Measurements from ENCODE around the gene SERF2.
"Not testable (repeated sequence)": the region's sequence is repeated elsewhere in the genome, so short reads cannot be mapped to it uniquely, and the experiment has no call there.

The SERF2 gene

GRCh38 chr15:43791993-43792760 is at the start of gene SERF2:
Gene SERF2, plus strand, starts transcription at chr15:43792320. Its CDS starts 57 bp downstream, at chr15:43792377.
- DNase-seq = peak; percentile 99

DNA sequence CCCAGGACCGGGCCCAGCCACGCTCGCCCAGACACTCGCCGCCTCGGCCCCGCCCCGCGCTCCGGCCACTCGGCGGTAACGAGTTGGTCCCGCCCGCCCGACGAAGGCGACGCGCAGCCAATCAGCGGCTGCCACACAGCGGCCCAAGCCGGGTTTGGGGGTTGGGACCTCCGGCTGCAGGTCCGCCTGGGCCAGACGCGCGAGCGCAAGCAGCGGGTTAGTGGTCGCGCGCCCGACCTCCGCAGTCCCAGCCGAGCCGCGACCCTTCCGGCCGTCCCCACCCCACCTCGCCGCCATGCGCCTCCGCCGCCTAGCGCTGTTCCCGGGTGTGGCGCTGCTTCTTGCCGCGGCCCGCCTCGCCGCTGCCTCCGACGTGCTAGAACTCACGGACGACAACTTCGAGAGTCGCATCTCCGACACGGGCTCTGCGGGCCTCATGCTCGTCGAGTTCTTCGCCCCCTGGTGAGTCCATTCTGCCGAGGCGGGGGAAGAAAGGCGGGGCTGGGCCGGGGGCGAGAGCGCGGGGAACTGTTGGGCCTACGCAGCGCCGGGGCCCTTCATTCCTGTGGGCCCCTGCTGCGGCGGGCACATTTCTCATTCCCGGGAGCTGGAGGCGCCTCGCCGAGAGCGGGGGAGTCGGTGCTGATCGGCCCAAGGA is 45.7 kb upstream of the SERF2 start, which contains the start of gene PDIA3:
TSS of gene PDIA3 (plus strand) at position 194 of the 658 bp plus-strand sequence. CDS start at position 296, 102 bp downstream.
- peak; percentile 69 for DNase-seq

DNA sequence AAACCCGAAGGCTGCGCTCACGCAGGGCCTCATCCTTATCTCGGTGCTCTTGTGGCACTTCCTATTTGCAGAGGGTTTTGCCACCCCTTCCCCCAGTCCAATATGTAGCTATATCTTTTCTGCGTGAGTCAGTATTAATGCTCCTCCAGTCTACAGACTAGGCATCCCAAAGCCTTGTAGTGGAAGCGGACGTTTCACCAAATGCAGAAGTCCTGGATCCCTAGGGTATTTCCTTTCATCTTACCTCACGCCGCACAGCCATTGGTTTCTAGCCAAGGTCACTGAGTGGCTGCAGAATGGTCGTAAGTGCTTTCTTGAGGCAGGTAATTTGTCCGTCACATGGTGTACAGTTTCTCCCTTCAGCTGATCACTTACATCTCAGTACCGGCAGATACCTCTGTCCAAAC is 45.2 kb upstream of the SERF2 start:
- DNase-seq = not testable (repeated sequence)

DNA sequence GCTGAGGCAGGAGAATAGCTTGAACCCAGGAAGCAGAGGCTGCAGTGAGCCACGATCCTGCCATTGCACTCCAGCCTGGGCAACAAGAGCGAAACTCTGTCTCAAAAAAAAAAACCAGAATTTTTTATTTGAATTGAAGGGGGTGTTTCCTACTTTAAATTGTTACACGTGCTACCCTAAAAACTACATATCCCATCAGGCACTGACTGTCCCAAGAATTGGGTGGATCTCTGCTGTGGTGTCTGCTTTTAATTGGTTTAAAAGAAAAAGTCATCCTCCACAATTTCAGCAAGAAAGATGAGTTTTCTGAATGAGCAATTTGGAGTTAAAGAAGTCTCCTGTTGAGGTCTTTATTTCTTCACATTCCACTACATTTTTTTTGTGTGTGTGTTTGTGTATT is 43.7 kb upstream of the SERF2 start:
- no peak for DNase-seq

GRCh38 chr15:43749690-43750345 is 42.3 kb upstream of the SERF2 start:
- no peak for DNase-seq

DNA sequence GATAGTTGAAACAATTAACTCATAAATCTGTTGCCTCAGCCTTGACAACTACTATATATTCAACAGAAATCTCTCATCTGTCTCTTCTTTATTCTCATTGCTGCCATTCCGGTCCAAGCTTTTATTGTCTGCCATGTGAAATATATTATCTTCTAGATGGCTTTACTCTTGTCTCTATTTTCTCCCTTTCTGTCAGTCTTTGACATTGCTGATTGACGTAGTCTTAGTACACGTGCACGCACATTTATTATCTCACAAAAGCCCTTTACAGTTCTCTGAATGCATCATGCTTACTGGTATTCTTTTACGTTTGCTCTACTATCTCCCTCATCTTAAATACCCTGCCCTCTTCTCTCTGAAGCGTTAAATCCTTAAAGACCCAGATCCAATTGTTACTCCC is 40.2 kb upstream of the SERF2 start:
- DNase-seq = no peak

- DNase-seq = no peak
Measured at GRCh38 chr15:43762824-43763223, 29.3 kb upstream of the SERF2 start.

GRCh38 chr15:43763819-43764446 is 28.2 kb upstream of the SERF2 start:
- no peak for DNase-seq

GRCh38 chr15:43769584-43770228 is 22.4 kb upstream of the SERF2 start:
- DNase-seq = no peak

DNA sequence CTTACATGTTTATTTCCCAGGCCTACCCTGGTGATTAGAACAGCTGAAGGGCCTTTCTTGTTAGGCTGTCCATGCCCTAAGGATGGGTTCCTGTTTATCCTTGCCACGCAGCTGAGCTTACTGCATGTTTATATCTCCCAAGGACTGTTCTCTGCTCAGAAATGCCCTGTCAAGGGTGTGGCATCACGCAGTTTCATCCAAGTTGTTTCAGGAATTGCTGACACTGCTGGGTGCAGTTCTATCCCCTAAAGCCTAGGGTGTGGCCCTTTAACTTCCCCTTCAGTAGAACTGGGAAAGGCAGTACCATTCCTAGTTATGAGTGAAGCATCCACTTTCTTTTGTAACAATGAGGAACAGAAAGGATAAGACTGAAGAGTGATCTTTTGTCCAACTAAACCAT is 20.3 kb upstream of the SERF2 start:
- no peak for DNase-seq

DNA sequence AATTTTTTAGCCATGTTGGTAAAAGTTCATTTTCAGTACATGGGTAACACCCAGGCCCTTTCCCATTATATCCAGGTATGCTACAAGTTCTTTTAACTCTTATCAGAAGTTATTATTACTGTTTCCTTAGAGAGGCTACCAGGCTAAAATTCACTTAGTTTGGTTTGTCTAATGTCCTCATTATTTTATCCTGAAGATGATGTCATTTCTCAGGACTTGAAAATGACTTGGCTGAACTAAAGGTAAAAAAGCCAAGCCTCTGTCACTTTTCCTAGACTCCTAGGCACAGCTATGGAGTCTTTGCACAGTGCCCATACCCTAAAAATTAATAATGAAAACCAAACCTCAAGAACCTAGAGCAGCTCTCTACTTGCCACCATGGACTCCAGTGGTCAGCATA is 19.5 kb upstream of the SERF2 start:
- DNase-seq = no peak

DNA sequence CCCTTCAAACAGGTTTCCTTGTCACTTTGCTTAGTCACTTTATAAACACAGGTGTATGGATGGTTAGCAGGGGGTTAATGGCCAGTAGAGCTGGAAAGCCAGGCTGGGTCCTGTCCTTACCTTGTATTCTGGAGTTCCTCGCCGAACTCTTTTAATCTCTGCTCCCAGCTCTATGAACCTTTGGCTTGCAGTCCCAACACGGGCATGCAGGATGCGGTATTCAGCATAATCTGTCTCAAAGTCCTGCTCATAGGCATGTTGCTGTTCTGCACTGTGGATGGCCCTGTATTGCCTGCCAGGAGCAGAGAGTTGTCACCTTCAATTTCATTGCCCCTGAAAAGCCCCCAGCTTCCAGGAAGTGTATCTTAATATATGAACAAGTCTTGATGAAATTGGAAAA is 18.1 kb upstream of the SERF2 start:
- DNase-seq = no peak

DNA sequence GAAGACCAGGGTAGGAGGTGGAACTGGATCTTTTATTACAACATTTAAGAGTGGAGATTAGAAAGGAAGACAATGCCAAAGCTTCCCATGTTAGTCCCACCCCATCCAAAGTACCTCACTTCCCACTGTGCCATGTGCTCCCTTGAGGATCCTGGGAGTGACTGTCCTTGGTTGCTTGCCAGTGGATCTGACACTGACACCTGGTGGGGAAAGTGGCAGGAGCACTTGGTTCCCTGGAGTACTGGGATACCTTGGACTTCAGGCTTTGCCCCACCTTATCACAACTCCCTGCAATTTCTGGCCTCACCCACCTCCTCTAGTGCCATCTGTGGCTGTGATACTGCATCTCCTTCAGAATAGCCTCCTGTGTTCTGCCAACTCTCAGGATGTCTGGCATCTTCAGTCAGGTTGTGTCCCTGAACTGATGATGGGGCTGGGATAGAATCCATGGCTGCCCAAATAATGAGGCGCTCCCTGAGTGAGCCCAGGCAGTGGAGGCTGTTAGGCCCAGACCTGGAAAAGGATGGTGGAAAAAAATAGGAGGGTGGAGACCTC is 16.6 kb upstream of the SERF2 start:
- DNase-seq = no peak

GRCh38 chr15:43776101-43776717 is 15.9 kb upstream of the SERF2 start:
- DNase-seq = no peak

DNA sequence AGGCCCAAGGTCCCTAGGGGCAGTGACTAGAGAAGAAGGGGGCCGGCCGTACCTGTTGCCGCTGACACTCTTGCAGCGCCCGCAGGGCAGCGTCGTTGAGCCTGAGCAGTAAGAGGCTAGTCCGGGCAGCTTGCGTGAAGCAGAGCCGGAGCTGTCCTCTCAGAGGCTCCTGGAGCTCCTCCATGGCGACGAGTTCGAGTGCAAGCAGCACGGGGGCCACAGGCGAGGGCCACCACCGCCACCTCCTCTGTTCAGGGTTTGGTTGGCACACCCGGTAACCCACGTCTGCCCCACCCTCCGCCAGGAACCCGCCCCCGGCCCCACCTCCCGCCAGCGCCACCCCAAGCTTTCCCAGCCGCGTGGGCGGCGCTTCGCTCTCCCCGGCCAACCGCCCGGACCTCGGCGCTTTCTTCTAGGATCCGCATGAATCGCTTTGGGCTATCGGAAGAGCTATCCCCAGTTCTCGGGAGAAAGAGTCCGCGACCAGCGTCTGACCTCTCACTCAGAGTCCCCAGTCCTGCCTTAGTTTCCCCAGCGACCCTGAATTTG is 15.3 kb upstream of the SERF2 start, which contains the start of gene ELL3:
TSS of gene ELL3 (minus strand) at position 249 of the 549 bp plus-strand sequence. CDS start at position 184, 65 bp downstream.
- peak; percentile 83 for DNase-seq

DNA sequence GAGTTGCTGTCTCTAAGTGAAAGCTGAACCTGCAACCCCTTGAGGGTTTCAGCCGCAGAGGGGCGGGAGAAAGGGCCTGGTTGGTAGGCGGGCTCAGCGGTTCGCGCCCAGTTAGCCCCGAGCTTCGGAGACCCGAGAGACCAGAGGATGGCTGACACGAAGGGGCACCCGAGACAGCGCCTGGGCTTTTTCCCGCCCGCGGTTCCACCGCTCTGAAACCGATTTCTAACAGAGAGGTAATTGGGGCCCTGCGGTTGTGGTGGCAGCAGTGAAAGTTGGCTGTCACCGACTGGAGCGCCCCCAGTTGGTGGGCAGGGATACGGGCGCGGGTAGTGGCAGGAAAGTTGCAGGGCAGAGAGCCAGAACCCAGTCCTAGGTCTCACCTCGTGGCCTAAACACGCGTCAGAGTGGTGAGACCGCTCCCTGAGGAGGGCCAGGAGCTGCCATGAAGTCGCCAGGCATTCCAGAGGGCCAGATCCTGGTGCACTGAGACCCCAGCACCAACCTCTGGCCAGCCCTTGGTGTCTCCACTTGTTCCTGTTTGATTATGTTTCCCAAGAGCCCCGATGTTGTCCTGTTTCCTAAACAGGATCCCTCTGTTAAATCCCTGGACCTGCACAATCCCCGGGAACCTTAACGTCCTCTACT is 14.7 kb upstream of the SERF2 start:
- DNase-seq = peak; percentile 83

GRCh38 chr15:43779016-43779415 is 13.1 kb upstream of the SERF2 start:
- no peak for DNase-seq

DNA sequence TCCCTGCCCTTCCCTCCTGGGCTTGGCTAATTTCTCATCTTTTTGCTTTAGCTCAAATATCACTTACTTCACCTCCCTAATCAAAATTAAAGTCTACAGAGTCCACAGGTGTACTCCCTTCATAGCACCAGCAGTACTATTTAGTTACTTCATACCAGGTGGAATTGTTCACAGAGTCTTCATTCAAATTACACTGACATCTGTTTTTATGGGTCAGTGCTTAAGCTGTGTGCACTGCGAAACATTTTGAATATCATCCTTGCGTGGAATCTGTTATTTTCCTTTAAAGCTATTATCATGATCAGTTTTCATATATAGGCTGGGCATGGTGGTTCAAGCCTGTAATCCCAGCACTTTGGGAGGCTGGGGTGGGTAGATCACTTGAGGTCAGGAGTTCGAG is 2.7 kb upstream of the SERF2 start:
- no peak for DNase-seq

GRCh38 chr15:43792761-43793476 is 799 bp downstream of the SERF2 start:
- DNase-seq = no peak

DNA sequence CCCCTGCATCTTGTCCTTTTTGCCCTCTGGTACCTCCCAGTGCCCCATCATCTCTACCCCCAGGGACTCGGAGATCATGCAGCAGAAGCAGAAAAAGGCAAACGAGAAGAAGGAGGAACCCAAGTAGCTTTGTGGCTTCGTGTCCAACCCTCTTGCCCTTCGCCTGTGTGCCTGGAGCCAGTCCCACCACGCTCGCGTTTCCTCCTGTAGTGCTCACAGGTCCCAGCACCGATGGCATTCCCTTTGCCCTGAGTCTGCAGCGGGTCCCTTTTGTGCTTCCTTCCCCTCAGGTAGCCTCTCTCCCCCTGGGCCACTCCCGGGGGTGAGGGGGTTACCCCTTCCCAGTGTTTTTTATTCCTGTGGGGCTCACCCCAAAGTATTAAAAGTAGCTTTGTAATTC is 1.5 kb downstream of the SERF2 start:
- DNase-seq = no peak
